ENCODE data around the gene ADGRE1. TPM values are rescaled to one million over a fixed set of nuclear protein-coding genes. Genes with fewer than 3 reads are reported as not detected.

ADGRE1 gene

Small RNA genes lying within 50 kb of the gene (small RNA-seq; reads per million reads assigned to genes)
- not detected for gene RF00017
